IPS-18a (cell line): ENCODE data around the gene GHR.

Source experiments
- H3K27ac ChIP-seq: one replicate; pipeline ENCODE4 v1.5.1; 2013; ENCODE audit warnings: low read length
- H3K27me3 ChIP-seq: one replicate; pipeline ENCODE4 v1.6.1; 2013; ENCODE audit warnings: mild to moderate bottlenecking, low read length; ENCODE audit not compliant: control insufficient read depth, insufficient read depth
- H3K36me3 ChIP-seq: one replicate; pipeline ENCODE4 v1.6.1; 2013; ENCODE audit warnings: low read depth, low read length; ENCODE audit not compliant: control insufficient read depth
- H3K4me1 ChIP-seq: one replicate; pipeline ENCODE4 v1.6.1; 2013; ENCODE audit warnings: low read depth, low read length; ENCODE audit not compliant: control insufficient read depth
- H3K4me3 ChIP-seq: one replicate; pipeline ENCODE4 v1.5.1; 2013; ENCODE audit warnings: low read length
- H3K9ac ChIP-seq: one replicate; pipeline ENCODE4 v1.6.1; 2013; ENCODE audit warnings: mild to moderate bottlenecking, low read length, moderate library complexity
- H3K9me3 ChIP-seq: one replicate; pipeline ENCODE4 v1.6.1; 2013; ENCODE audit warnings: low read depth, low read length; ENCODE audit not compliant: control insufficient read depth

GHR gene

GRCh38 chr5:42518595-42519221, 95.5 kb downstream of the GHR start:
- Histone ChIP-seq H3K27me3 (no peaks in the 10 kb centered on the region), H3K9me3 (no peaks in the 10 kb centered on the region), H3K27ac (no peak overlapping the region), H3K4me3 (no peak overlapping the region), H3K9ac (no peak overlapping the region), H3K4me1 (no peaks in the 10 kb centered on the region), H3K36me3 (no peaks in the 10 kb centered on the region)

GRCh38 chr5:42520203-42520602, 97.0 kb downstream of the GHR start:
- no peaks in the 10 kb centered on the region for H3K36me3 ChIP-seq
- H3K27me3 ChIP-seq = no peaks in the 10 kb centered on the region
- H3K4me1 ChIP-seq = no peaks in the 10 kb centered on the region
- H3K9ac ChIP-seq = no peak overlapping the region
- H3K4me3 ChIP-seq = no peak overlapping the region
- H3K27ac ChIP-seq = no peak overlapping the region
- no peaks in the 10 kb centered on the region for H3K9me3 ChIP-seq

GRCh38 chr5:42520957-42521356, 97.7 kb downstream of the GHR start:
- Histone ChIP-seq H3K9ac (no peak overlapping the region), H3K27ac (no peak overlapping the region), H3K9me3 (no peaks in the 10 kb centered on the region), H3K4me3 (no peak overlapping the region), H3K27me3 (no peaks in the 10 kb centered on the region), H3K36me3 (no peaks in the 10 kb centered on the region), H3K4me1 (no peaks in the 10 kb centered on the region)

GRCh38 chr5:42521406-42521805, 98.2 kb downstream of the GHR start:
- no peak overlapping the region for H3K9ac ChIP-seq
- H3K27ac ChIP-seq = no peak overlapping the region
- H3K4me1 ChIP-seq = no peaks in the 10 kb centered on the region
- no peak overlapping the region for H3K4me3 ChIP-seq
- no peaks in the 10 kb centered on the region for H3K36me3 ChIP-seq
- no peaks in the 10 kb centered on the region for H3K9me3 ChIP-seq
- no peaks in the 10 kb centered on the region for H3K27me3 ChIP-seq

GRCh38 chr5:42522783-42523182, 99.5 kb downstream of the GHR start:
- Histone ChIP-seq H3K9ac (no peak overlapping the region), H3K4me3 (no peak overlapping the region), H3K9me3 (no peaks in the 10 kb centered on the region), H3K36me3 (no peaks in the 10 kb centered on the region), H3K27me3 (no peaks in the 10 kb centered on the region), H3K27ac (no peak overlapping the region), H3K4me1 (no peaks in the 10 kb centered on the region)

GRCh38 chr5:42526179-42526578, 102.9 kb downstream of the GHR start:
- no peaks in the 10 kb centered on the region for H3K4me1 ChIP-seq
- H3K9ac ChIP-seq = no peak overlapping the region

GRCh38 chr5:42531611-42532010, 108.4 kb downstream of the GHR start:
- Histone ChIP-seq H3K36me3 (no peaks in the 10 kb centered on the region), H3K4me1 (no peaks in the 10 kb centered on the region), H3K9me3 (peaks cover 5% of the 10 kb centered on the region), H3K27me3 (no peaks in the 10 kb centered on the region), H3K9ac (no peak overlapping the region), H3K27ac (no peak overlapping the region), H3K4me3 (no peak overlapping the region)

More at GRCh38 chr5:42526179-42526578, 102.9 kb downstream of the GHR start:
- Histone ChIP-seq H3K27ac (no peak overlapping the region), H3K36me3 (no peaks in the 10 kb centered on the region), H3K4me3 (no peak overlapping the region), H3K27me3 (no peaks in the 10 kb centered on the region), H3K9me3 (no peaks in the 10 kb centered on the region)

- no peak overlapping the region for H3K9ac ChIP-seq
- no peak overlapping the region for H3K27ac ChIP-seq
- no peaks in the 10 kb centered on the region for H3K27me3 ChIP-seq
- H3K36me3 ChIP-seq = no peaks in the 10 kb centered on the region
- no peaks in the 10 kb centered on the region for H3K4me1 ChIP-seq
- H3K9me3 ChIP-seq = no peaks in the 10 kb centered on the region
- H3K4me3 ChIP-seq = no peak overlapping the region
Measured at GRCh38 chr5:42542106-42542505, 118.9 kb downstream of the GHR start.

GRCh38 chr5:42543774-42544173, 120.5 kb downstream of the GHR start:
- H3K27me3 ChIP-seq = no peaks in the 10 kb centered on the region
- H3K4me3 ChIP-seq = no peak overlapping the region
- no peaks in the 10 kb centered on the region for H3K4me1 ChIP-seq
- H3K27ac ChIP-seq = no peak overlapping the region
- H3K9ac ChIP-seq = no peak overlapping the region
- H3K36me3 ChIP-seq = no peaks in the 10 kb centered on the region
- no peaks in the 10 kb centered on the region for H3K9me3 ChIP-seq

- H3K4me1 ChIP-seq = no peaks in the 10 kb centered on the region
- H3K36me3 ChIP-seq = no peaks in the 10 kb centered on the region
- H3K27ac ChIP-seq = no peak overlapping the region
- H3K4me3 ChIP-seq = no peak overlapping the region
- no peak overlapping the region for H3K9ac ChIP-seq
- no peaks in the 10 kb centered on the region for H3K9me3 ChIP-seq
- no peaks in the 10 kb centered on the region for H3K27me3 ChIP-seq
Measured at GRCh38 chr5:42545038-42545437, 121.8 kb downstream of the GHR start.

- H3K4me1 ChIP-seq = no peaks in the 10 kb centered on the region
- no peaks in the 10 kb centered on the region for H3K36me3 ChIP-seq
- H3K27me3 ChIP-seq = no peaks in the 10 kb centered on the region
- H3K9ac ChIP-seq = no peak overlapping the region
- no peak overlapping the region for H3K4me3 ChIP-seq
- no peak overlapping the region for H3K27ac ChIP-seq
- no peaks in the 10 kb centered on the region for H3K9me3 ChIP-seq
Measured at GRCh38 chr5:42547141-42547540, 123.9 kb downstream of the GHR start.

GRCh38 chr5:42547894-42548293, 124.7 kb downstream of the GHR start:
- Histone ChIP-seq H3K4me1 (no peaks in the 10 kb centered on the region), H3K4me3 (no peak overlapping the region), H3K27ac (no peak overlapping the region), H3K9me3 (no peaks in the 10 kb centered on the region), H3K36me3 (no peaks in the 10 kb centered on the region), H3K27me3 (no peaks in the 10 kb centered on the region), H3K9ac (no peak overlapping the region)
